Measurements from ENCODE around the gene PZP. TPM values are rescaled to one million over a fixed set of nuclear protein-coding genes. Genes with fewer than 3 reads are reported as not detected.

The PZP gene
- total and polyA plus RNA-seq, 2 of the 8 experiments (the other 6 are each of a cell fraction or from before 2014, with no cell fraction given), result 0.08 TPM; not detected in 1

DNA sequence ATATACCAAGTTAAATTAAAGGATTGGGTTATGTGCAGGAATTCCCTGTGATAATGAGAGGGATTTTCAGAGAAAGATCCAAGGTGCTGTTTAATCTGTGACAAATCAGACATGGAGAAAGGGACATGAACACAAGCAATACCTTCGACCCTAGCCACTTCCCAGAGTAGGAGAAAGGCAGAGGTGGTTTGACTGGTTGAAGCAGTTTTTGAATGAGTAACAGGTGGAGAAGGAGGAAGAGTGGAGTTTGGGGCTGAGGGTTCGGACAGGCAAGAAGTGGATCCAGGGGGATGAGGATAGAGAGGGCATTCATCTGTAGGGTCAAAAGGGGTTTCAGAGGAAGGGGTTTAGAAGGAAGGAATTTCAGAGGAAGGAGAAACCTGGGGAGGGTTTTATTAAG lies 65.1 kb downstream of the PZP start:
- H3K4me2 ChIP-seq (ENCODE audit: insufficient read depth in 1 of 2, low read depth in 2 of 2, low read length in 2 of 2), result no peak overlapping the region
- H3K36me3 ChIP-seq (ENCODE audit: control insufficient read depth in 2 of 4, insufficient read depth in 4 of 4, low read length in 3 of 4), result peaks cover 0 to 3% (median 0%) of the 10 kb centered on the region in 4 experiments; a peak in 1 of 8 replicates
- no peak overlapping the region for H4K8ac ChIP-seq (ENCODE audit: extremely low read depth, insufficient read depth, low read length)
- no peak overlapping the region for H2BK20ac ChIP-seq (ENCODE audit: low read length)
- H3K56ac ChIP-seq (replicated peaks; ENCODE audit: insufficient read length, low read depth, low read length), result no peak overlapping the region
- no peak overlapping the region for H3K14ac ChIP-seq (ENCODE audit: insufficient read length)
- H3K4ac ChIP-seq (replicated peaks; ENCODE audit: insufficient read length, low read depth, low read length), result no peak overlapping the region
- no peak overlapping the region for H3K9ac ChIP-seq (replicated peaks in 1 of 4; ENCODE audit: extremely low read depth in 1 of 4, low read depth in 3 of 4, low read length in 3 of 4)
- no peak overlapping the region for H4K91ac ChIP-seq (replicated peaks; ENCODE audit: insufficient read length, low read length)
- no peak for DNase-seq (ENCODE audit: low read depth in 1 of 2, low spot score in 2 of 2)
- H3K79me1 ChIP-seq (ENCODE audit: low read depth, low read length), result no peaks in the 10 kb centered on the region
- no peaks in the 10 kb centered on the region for H3K79me2 ChIP-seq (ENCODE audit: control insufficient read depth in 1 of 2, insufficient read depth in 2 of 2, low read length in 2 of 2)
- FAIRE-seq, result no peak
- no peak overlapping the region for H4K5ac ChIP-seq (ENCODE audit: insufficient read length, low read depth, low read length)
- H2BK12ac ChIP-seq (ENCODE audit: low read depth, low read length), result no peak overlapping the region
- POLR2A ChIA-PET (ENCODE audit: partially characterized antibody), result no interaction called here
- H3K4me3 ChIP-seq (ENCODE audit: extremely low read depth in 1 of 4, insufficient read depth in 2 of 4, low read depth in 3 of 4, low read length in 4 of 4), result no peak overlapping the region
- H2BK120ac ChIP-seq (replicated peaks; ENCODE audit: low read depth, low read length), result no peak overlapping the region
- H3K23me2 ChIP-seq (ENCODE audit: low read depth, low read length), result no peaks in the 10 kb centered on the region
- H3K23ac ChIP-seq (ENCODE audit: insufficient read length), result no peak overlapping the region
- TF ChIP-seq SP4 (IDR thresholded peaks at IDR 0.05; ENCODE audit: low read length) (no peak), USF2 (IDR thresholded peaks at IDR 0.05; ENCODE audit: low read length) (no peak), RFX5 (IDR thresholded peaks at IDR 0.05; ENCODE audit: borderline replicate concordance, low read depth, low read length) (no peak), TAF7 (optimal IDR thresholded peaks at IDR 0.05; ENCODE audit: borderline replicate concordance, low read depth, low read length) (no peak), CHD2 (IDR thresholded peaks at IDR 0.05; ENCODE audit: low read length) (no peak), NRF1 (IDR thresholded peaks at IDR 0.05; ENCODE audit: low read depth, low read length) (no peak), NANOG (IDR thresholded peaks at IDR 0.05; ENCODE audit: insufficient read depth, low read depth, low read length, poor library complexity, severe bottlenecking) (no peak)
- TF ChIP-seq, protein P1, sequence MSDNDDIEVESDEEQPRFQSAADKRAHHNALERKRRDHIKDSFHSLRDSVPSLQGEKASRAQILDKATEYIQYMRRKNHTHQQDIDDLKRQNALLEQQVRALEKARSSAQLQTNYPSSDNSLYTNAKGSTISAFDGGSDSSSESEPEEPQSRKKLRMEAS (IDR thresholded peaks at IDR 0.05), result no peak
- no peak overlapping the region for H2AFZ ChIP-seq (ENCODE audit: low read length)
- H3K27me3 ChIP-seq (replicated peaks in 1 of 4; ENCODE audit: control insufficient read depth in 3 of 4, extremely low read depth in 1 of 4, insufficient read depth in 3 of 4, low read length in 3 of 4), result no peaks in the 10 kb centered on the region
- no peaks in the 10 kb centered on the region for H4K20me1 ChIP-seq (replicated peaks in 1 of 2; ENCODE audit: control insufficient read depth in 1 of 2, insufficient read depth in 2 of 2, low read length in 2 of 2)
- H2BK15ac ChIP-seq (ENCODE audit: low read length), result no peak overlapping the region
- H3K4me1 ChIP-seq (replicated peaks in 1 of 4; ENCODE audit: control insufficient read depth in 3 of 4, insufficient read depth in 4 of 4, low read length in 3 of 4), result no peaks in the 10 kb centered on the region
- no peak overlapping the region for H3K18ac ChIP-seq (ENCODE audit: extremely low read depth, low read length)
- no peak overlapping the region for H2AK5ac ChIP-seq (ENCODE audit: low read depth, low read length)
- no peak overlapping the region for H2BK5ac ChIP-seq (ENCODE audit: low read depth, low read length)
- CTCF ChIA-PET (ENCODE audit: partially characterized antibody), result interaction anchor here (0.6 kb wide), 1 partner anchor 769 kb away, joined by 3 read pairs; no protein-coding TSS in a partner anchor
- H3K9me3 ChIP-seq (ENCODE audit: insufficient read depth in 2 of 2, low read depth in 1 of 2, low read length in 1 of 2), result peaks cover 19 to 27% of the 10 kb centered on the region in 2 experiments
- no peak overlapping the region for H3K27ac ChIP-seq (ENCODE audit: low read depth, low read length)
- WGBS, 2 experiments (ENCODE audit: extremely low coverage in 1 of 2, insufficient coverage in 1 of 2, insufficient read length in 1 of 2, insufficient replicate concordance in 2 of 2, low coverage in 1 of 2, low lambda C conversion rate in 2 of 2, missing lambda C conversion rate in 1 of 2), result 81% methylated on average over 2 of the region's 2 CpGs; no CpG with 5 or more reads in 1 of the 2 experiments
